HG03442 (cell line): ENCODE data around the gene NAP1L4.
"Not testable (repeated sequence)": the region's sequence is repeated elsewhere in the genome, so short reads cannot be mapped to it uniquely, and the experiment has no call there.

Source experiments
- ATAC-seq: cut with Tn5 transposase; IDR thresholded peaks from one replicate; pipeline ENCODE4 v1.9.1; 2021; ENCODE audit warnings: mild to moderate bottlenecking, moderate library complexity; ENCODE audit not compliant: unreplicated experiment

The NAP1L4 gene

GRCh38 chr11:2940147-2940920, 51.8 kb downstream of the NAP1L4 start:
- ATAC-seq, result no peak

GRCh38 chr11:2938458-2939418, 53.4 kb downstream of the NAP1L4 start:
- not testable (repeated sequence) for ATAC-seq

- ATAC-seq, result not testable (repeated sequence)
Measured at GRCh38 chr11:2937641-2938457, 54.3 kb downstream of the NAP1L4 start.

- ATAC-seq, result no peak
Measured at GRCh38 chr11:2934611-2935239, 57.4 kb downstream of the NAP1L4 start.

GRCh38 chr11:2934021-2934550, 58.0 kb downstream of the NAP1L4 start:
- ATAC-seq, result no peak

- ATAC-seq, result no peak
Measured at GRCh38 chr11:2933375-2934020, 58.6 kb downstream of the NAP1L4 start.

- ATAC-seq, result no peak
Measured at GRCh38 chr11:2932850-2933251, 59.3 kb downstream of the NAP1L4 start.

- ATAC-seq, result no peak
Measured at GRCh38 chr11:2931771-2932738, 60.1 kb downstream of the NAP1L4 start.

- ATAC-seq, result no peak
Measured at GRCh38 chr11:2931420-2931746, 60.7 kb downstream of the NAP1L4 start.

GRCh38 chr11:2930704-2931419, 61.3 kb downstream of the NAP1L4 start:
- no peak for ATAC-seq

- no peak for ATAC-seq
Measured at GRCh38 chr11:2929950-2930703, 62.0 kb downstream of the NAP1L4 start.

GRCh38 chr11:2929531-2929949, 62.6 kb downstream of the NAP1L4 start:
- ATAC-seq, result no peak

GRCh38 chr11:2928605-2929530, 63.3 kb downstream of the NAP1L4 start, which contains the start of gene PHLDA2:
PHLDA2 (minus strand) TSS chr11:2929420; CDS start chr11:2929364, 56 bp downstream.
- ATAC-seq, result no peak

- no peak for ATAC-seq
Measured at GRCh38 chr11:2927851-2928604, 64.1 kb downstream of the NAP1L4 start.

- ATAC-seq, result no peak
Measured at GRCh38 chr11:2927121-2927800, 64.9 kb downstream of the NAP1L4 start.
